ENCODE data around the gene GPC5.
"Not testable (repeated sequence)": the region's sequence is repeated elsewhere in the genome, so short reads cannot be mapped to it uniquely, and the experiment has no call there.

Gene GPC5

DNA sequence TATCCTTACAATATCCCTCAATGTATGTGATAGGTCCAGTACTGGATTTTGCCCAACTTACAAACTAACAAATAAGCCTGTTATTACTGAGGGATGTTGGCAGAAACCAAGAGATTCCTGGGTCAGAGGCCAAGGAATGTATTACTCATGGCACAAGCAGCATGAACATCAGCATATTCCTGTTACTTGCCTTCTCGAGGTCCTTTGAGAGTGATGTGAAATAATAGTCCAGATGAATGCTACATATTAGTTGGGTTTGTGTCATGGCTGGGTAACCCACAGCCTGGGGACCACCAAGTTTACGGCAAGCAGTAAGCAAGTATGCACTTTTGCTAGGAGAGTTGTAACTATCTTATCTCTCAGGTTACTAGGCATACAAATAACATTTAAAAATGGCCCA is 1443.7 kb downstream of the GPC5 start:
- peak; percentile 89 for DNase-seq (ENCODE audit: low read depth)
- no peak overlapping the region for H3K4me3 ChIP-seq (ENCODE audit: low read depth, low read length)

DNA sequence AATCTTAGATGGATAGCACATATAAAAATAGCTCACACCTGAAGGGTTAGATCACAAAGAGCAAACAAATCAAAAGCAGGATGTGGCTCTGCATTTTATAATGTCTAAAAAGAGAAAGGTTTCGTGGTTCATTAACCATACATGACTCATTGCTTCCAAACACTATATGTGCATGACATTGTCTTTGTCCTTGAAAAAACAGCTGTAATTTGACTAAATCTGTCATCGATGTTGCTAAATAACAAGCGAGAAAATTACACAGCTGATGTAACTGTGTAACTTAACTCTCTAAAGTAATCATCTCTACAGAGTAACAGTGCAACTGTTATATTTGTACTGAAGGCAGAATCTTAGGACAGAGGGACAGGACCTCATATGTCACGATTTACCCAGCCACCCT is 1445.1 kb downstream of the GPC5 start:
- no peak overlapping the region for H3K4me3 ChIP-seq (ENCODE audit: low read depth, low read length)
- DNase-seq (ENCODE audit: low read depth) = peak; percentile 79

DNA sequence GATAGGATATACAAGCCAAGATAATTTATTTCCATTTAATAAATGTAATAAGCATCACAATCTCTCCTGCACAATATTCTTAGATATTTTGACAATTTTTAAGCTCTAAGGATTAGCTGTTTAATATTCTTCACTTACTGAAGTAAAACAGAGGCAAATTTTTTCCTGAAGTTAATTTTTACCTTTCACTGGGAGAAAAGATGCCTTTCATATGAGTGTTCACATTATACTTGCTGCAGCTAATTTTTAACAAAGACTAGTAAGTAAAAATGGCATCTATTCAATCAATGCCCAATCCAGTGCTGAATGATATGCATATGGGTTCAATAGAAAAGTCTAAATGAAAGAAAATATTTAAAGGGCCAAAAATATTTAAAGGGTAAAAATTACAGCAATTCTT is 1451.0 kb downstream of the GPC5 start:
- no peak for DNase-seq (ENCODE audit: low read depth)
- no peak overlapping the region for H3K4me3 ChIP-seq (ENCODE audit: low read depth, low read length)

DNA sequence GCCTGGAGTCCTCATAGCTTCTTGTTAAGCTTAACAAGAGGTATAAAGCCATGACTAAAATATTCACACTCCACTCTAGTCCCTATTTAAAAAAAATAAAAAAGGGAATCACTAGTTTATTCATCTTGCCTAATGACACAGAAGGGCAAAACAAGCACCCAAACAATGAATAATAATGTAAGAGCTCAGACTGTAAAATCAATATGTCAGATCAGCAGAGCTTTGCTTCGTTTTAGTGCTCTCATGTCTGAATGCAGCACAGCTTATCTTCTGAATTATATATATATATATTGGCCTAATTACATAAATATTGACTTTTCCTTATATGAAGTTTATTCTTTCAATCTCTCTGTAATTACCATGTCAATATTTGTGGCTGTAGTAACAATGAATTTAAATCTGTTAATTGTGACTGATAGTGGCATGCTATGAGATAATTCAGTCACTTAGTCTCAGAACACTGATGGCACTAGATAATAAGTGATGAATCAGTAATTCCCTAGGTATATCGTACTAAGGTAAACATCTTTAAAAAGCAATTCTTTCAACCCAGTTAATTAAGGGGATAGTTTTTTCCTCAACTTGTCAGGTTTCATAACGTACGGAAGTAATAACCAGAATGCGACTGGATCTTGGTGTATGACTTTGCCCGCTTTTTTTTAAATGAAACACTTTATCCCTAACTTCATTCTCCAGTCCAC is 1466.3 kb downstream of the GPC5 start:
- no peak overlapping the region for H3K4me3 ChIP-seq (ENCODE audit: low read depth, low read length)
- DNase-seq (ENCODE audit: low read depth) = no peak

DNA sequence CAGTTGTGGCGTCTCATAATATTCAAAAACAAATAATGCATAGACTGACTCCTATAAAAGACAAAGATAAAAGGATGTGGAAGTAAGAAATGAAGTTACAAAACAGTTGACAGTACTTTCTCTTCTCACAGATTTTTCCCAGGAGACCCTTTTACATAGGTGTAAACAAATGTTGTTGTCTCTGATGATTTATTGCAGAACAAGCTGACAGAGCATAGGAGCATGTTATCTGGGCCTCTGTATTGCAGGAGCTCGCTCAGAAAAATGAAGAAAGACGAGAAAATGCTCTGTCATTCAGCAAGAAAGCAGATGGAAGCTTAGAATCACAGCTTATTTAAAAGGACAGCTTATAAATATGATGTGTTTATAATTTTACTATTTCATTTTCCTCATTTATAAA is 1474.6 kb downstream of the GPC5 start:
- no peak overlapping the region for H3K4me3 ChIP-seq (ENCODE audit: low read depth, low read length)
- DNase-seq (ENCODE audit: low read depth) = no peak

DNA sequence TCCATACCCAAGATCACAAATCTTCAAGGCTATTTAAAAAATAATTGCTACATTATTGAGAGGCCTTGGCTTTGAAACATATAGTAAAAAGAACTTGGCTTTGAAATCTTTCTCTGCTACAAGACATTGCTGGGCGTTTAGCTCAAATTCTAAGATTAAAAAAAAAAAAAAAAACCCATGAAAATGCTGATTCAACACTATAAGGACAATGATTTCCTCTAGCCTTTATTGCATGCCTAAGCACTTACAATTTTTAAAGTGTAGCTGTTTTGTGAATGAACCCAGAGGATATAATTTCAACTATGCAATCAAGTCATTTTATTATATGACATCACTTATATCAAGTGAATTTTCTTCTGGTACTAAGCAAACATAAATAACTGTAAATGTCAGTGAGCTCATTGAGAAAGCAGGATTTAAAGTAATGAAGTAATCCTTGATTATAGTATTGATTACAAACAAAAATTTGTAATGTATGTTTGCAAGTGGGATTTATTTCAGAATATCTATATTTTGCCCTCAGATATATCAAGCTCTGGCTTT is 1488.2 kb downstream of the GPC5 start:
- no peak for DNase-seq (ENCODE audit: low read depth)
- no peak overlapping the region for H3K4me3 ChIP-seq (ENCODE audit: low read depth, low read length)

DNA sequence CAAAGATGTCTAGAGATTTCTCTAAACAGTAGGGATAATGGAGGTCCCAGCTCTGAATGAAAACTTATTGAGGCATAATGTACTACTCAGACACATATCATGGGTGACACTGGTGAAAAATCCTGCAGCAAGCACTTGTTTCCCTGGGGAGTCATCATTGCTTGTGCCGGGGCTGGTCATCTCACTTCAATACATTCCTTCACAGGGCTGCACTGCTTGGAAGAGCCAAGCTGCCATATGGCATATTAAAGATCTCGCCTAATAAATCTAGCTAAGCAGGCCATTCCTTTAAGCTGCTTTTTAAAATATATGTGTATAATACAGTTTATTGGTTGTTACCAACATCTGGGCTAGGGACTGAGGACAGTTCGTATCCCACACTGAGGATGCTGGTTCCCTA is 1496.0 kb downstream of the GPC5 start:
- no peak for DNase-seq (ENCODE audit: low read depth)
- no peak overlapping the region for H3K4me3 ChIP-seq (ENCODE audit: low read depth, low read length)

DNA sequence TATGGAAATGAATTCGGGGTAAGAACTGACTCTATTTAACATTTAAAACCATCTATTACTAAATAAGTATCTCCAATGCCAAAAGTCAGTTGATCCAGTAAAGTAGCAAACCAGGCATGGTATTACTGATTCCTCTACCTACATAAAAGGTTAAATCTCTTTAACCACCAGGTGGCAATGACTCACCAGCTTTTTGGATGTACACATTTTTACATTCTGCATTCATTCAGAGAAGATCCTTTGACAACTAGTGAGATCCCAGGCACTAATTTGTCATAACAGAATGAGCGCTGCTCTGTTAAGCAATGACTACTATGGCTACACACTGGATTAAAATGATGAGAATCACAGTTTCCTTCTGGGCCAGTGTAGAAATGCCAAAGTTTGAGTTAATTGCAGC is 1498.4 kb downstream of the GPC5 start:
- no peak for DNase-seq (ENCODE audit: low read depth)

DNA sequence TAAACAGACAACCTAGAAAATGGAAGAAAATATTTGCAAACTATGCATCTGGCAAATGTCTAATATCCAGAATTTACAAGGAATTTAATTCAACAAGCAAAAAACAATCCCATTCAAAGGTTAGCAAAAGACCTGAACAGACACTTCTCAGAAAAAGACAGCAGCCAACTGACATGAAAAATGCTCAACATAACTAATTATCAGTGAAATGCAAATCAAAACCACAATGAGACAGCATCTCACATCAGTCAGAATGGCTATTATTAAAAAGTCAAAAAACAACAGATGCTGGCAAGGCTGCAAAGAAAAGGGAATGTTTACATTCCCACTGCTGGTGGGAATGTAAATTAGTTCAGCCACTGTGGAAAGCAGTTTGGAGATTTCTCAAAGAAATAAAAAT is 1500.5 kb downstream of the GPC5 start:
- not testable (repeated sequence) for DNase-seq (ENCODE audit: low read depth); H3K4me3 ChIP-seq (ENCODE audit: low read depth, low read length)

More for the DNA sequence above, 1498.4 kb downstream of the GPC5 start:
- no peak overlapping the region for H3K4me3 ChIP-seq (ENCODE audit: low read depth, low read length)

DNA sequence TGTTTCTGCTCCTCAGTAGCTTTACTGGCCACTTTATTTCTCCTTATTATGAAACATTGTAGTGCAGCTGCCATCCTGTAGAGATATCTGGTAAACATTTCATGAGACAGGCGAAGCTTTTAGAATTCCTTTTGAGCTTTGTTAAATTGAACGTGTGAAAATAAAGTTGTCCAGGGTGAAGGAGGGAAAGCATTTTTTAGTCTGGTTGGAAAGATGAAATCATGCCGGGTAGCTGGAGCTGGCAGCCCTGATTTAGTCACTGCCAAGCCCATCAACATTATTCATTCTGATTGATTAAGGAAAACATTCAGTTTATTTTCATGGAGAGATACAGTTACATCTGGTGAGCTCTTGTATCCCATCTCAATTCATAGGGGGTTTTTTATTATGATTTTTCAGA is 1502.0 kb downstream of the GPC5 start:
- H3K4me3 ChIP-seq (ENCODE audit: low read depth, low read length) = no peak overlapping the region
- no peak for DNase-seq (ENCODE audit: low read depth)

DNA sequence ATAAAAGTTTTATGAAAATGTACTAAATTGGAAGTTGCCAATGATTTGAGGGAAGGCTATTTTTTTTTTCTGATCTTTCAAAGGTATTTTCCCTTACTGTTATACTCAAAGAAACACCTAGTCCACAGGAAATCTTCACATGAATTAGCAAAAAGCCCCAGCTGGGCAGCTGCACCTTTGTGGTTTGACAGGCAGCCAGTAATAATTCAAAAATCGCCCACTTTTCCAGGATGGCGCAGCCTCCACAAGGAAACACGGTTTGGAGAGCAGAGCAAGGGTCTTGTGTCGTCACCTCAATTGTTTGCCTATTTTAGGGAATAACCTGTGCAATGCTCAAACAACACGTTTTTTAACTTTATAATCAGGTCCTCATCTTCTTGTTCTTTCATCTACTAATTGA is 1503.3 kb downstream of the GPC5 start:
- H3K4me3 ChIP-seq (ENCODE audit: low read depth, low read length) = no peak overlapping the region
- no peak for DNase-seq (ENCODE audit: low read depth)

DNA sequence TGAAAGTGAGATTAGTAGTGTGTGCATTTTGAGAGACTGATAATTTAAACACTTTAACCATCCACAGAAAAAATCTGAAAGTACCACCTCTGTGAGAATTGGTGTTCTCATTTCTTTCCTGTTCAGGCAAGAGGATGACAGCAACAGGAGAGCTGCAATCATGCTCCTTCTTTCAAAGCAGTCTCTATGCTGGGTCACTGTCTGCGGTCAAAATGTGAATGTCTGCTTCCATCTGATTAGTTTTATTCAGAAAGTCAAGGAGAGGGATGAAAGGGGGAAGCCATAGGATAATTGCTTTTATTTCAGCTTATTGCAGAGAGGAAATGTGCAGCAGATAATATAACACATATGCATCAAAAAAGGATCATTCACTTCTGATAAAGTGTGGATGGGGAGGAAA is 1514.2 kb downstream of the GPC5 start:
- H3K4me3 ChIP-seq (ENCODE audit: low read depth, low read length) = no peak overlapping the region
- DNase-seq (ENCODE audit: low read depth) = no peak

DNA sequence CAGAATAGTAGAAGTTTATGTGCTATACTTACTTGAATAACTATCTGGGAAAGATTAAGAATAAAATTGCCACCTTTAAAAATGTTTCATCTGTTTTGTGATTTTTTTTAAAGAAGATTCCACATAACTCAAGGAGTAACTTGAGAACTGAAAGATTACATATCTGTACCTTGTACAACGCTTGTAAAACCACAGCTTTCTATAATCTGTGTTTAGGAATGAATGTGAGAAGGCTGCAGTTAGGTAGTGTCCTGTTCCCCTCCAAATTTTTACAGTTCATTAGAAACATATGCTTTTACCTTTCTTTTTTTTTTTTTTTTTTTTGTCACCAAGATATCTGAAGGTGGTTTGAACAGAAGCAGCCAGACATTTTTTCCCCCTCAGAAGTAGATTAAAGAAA is 1515.4 kb downstream of the GPC5 start:
- no peak overlapping the region for H3K4me3 ChIP-seq (ENCODE audit: low read depth, low read length)
- no peak for DNase-seq (ENCODE audit: low read depth)
